GM12874 (cell line): ENCODE measurements around the gene KANK3.

ENCODE experiments used
- CTCF ChIP-seq: IDR thresholded peaks from 2 replicates; pipeline ENCODE4 v1.5.1; 2011; ENCODE audit warnings: low read depth, mild to moderate bottlenecking, control low read depth, low read length, moderate library complexity; ENCODE audit not compliant: insufficient read depth

The KANK3 gene

GRCh38 chr19:8342684-8343482 is at the start of gene KANK3:
TSS of gene KANK3 (minus strand) at chr19:8343262. CDS start at chr19:8337828, 5,434 bp downstream.
- TF ChIP-seq CTCF = no peak

- TF ChIP-seq CTCF = no peak
Measured at GRCh38 chr19:8392017-8392591, 49.0 kb upstream of the KANK3 start.

GRCh38 chr19:8391198-8392016 is 48.3 kb upstream of the KANK3 start:
- no peak for TF ChIP-seq CTCF

- TF ChIP-seq CTCF = no peak
Measured at GRCh38 chr19:8390617-8390981, 47.5 kb upstream of the KANK3 start.

- no peak for TF ChIP-seq CTCF
Measured at GRCh38 chr19:8389891-8390616, 47.0 kb upstream of the KANK3 start, which contains the start of gene RAB11B. TSS of gene RAB11B (plus strand) at chr19:8390360. CDS start at chr19:8390417, 57 bp downstream.

- TF ChIP-seq CTCF = no peak
Measured at GRCh38 chr19:8388612-8388958, 45.5 kb upstream of the KANK3 start.
